Measurements from ENCODE around the gene PPP4C. TPM values are rescaled to one million over a fixed set of nuclear protein-coding genes. Genes with fewer than 3 reads are reported as not detected.

PPP4C gene
- total RNA-seq, 1 experiment from 2014 or later: 96.7 TPM

GRCh38 chr16:30046588-30046987 is 29.2 kb upstream of the PPP4C start:
- no peaks in the 10 kb centered on the region for H3K36me3 ChIP-seq
- no peaks in the 10 kb centered on the region for H3K9me3 ChIP-seq (replicated peaks)
- H3K4me1 ChIP-seq: no peaks in the 10 kb centered on the region
- H3K4me3 ChIP-seq: no peak overlapping the region
- H3K27me3 ChIP-seq: no peaks in the 10 kb centered on the region; the same call in none of the 2 replicates
- no peak overlapping the region for H3K27ac ChIP-seq
- DNase-seq: no peak

- no peaks in the 10 kb centered on the region for H3K36me3 ChIP-seq
Observed at GRCh38 chr16:30049871-30050270, 25.9 kb upstream of the PPP4C start.

GRCh38 chr16:30051518-30051917 is 24.3 kb upstream of the PPP4C start:
- no peak overlapping the region for H3K27ac ChIP-seq
- H3K36me3 ChIP-seq: no peaks in the 10 kb centered on the region
- no peaks in the 10 kb centered on the region for H3K4me1 ChIP-seq
- no peaks in the 10 kb centered on the region for H3K9me3 ChIP-seq (replicated peaks)
- no peak for DNase-seq
- H3K4me3 ChIP-seq: no peak overlapping the region
- no peaks in the 10 kb centered on the region for H3K27me3 ChIP-seq

More at GRCh38 chr16:30049871-30050270, 25.9 kb upstream of the PPP4C start:
- H3K27ac ChIP-seq: no peak overlapping the region
- H3K9me3 ChIP-seq (replicated peaks): no peaks in the 10 kb centered on the region
- DNase-seq: no peak
- H3K27me3 ChIP-seq: no peaks in the 10 kb centered on the region
- H3K4me1 ChIP-seq: no peaks in the 10 kb centered on the region
- no peak overlapping the region for H3K4me3 ChIP-seq

- Histone ChIP-seq H3K4me3 (peak overlapping the region; percentile 77), H3K4me1 (no peaks in the 10 kb centered on the region), H3K27ac (peak overlapping the region; percentile 56), H3K36me3 (no peaks in the 10 kb centered on the region), H3K9me3 (replicated peaks) (no peaks in the 10 kb centered on the region), H3K27me3 (no peaks in the 10 kb centered on the region)
- DNase-seq: peak; percentile 91 to 92
Observed at GRCh38 chr16:30052671-30053372, 23.0 kb upstream of the PPP4C start.

- Histone ChIP-seq H3K4me3 (peak overlapping the region; percentile 77), H3K36me3 (no peaks in the 10 kb centered on the region)
Observed at GRCh38 chr16:30053376-30054015, 22.3 kb upstream of the PPP4C start.

GRCh38 chr16:30054451-30054850 is 21.3 kb upstream of the PPP4C start:
- no peak overlapping the region for H3K4me3 ChIP-seq

More at GRCh38 chr16:30053376-30054015, 22.3 kb upstream of the PPP4C start:
- Histone ChIP-seq H3K27me3 (no peaks in the 10 kb centered on the region), H3K27ac (no peak overlapping the region; the same call in 1 of the 2 replicates), H3K9me3 (replicated peaks) (no peaks in the 10 kb centered on the region), H3K4me1 (no peaks in the 10 kb centered on the region)
- peak; percentile 37 to 50 for DNase-seq

GRCh38 chr16:30054959-30055553 is 20.7 kb upstream of the PPP4C start:
- no peaks in the 10 kb centered on the region for H3K36me3 ChIP-seq
- H3K27me3 ChIP-seq: no peaks in the 10 kb centered on the region
- H3K4me1 ChIP-seq: no peaks in the 10 kb centered on the region
- H3K4me3 ChIP-seq: no peak overlapping the region
- H3K27ac ChIP-seq: no peak overlapping the region
- H3K9me3 ChIP-seq (replicated peaks): no peaks in the 10 kb centered on the region
- DNase-seq: no peak

More at GRCh38 chr16:30054451-30054850, 21.3 kb upstream of the PPP4C start:
- Histone ChIP-seq H3K4me1 (no peaks in the 10 kb centered on the region), H3K9me3 (replicated peaks) (no peaks in the 10 kb centered on the region), H3K27ac (no peak overlapping the region), H3K27me3 (no peaks in the 10 kb centered on the region), H3K36me3 (no peaks in the 10 kb centered on the region)
- no peak for DNase-seq

- no peak for DNase-seq
- Histone ChIP-seq H3K36me3 (no peaks in the 10 kb centered on the region), H3K4me1 (peaks cover 25% of the 10 kb centered on the region), H3K4me3 (no peak overlapping the region), H3K9me3 (replicated peaks) (no peaks in the 10 kb centered on the region), H3K27ac (peak overlapping the region; percentile 14; the same call in 1 of the 2 replicates), H3K27me3 (no peaks in the 10 kb centered on the region)
Observed at GRCh38 chr16:30060346-30060745, 15.4 kb upstream of the PPP4C start.

GRCh38 chr16:30060836-30061554 is 14.8 kb upstream of the PPP4C start:
- H3K36me3 ChIP-seq: no peaks in the 10 kb centered on the region
- H3K4me3 ChIP-seq: no peak overlapping the region
- H3K27ac ChIP-seq: peak overlapping the region; percentile 14; the same call in 1 of the 2 replicates
- H3K9me3 ChIP-seq (replicated peaks): no peaks in the 10 kb centered on the region
- peak; percentile 71 to 86 for DNase-seq
- H3K4me1 ChIP-seq: peaks cover 25% of the 10 kb centered on the region
- no peaks in the 10 kb centered on the region for H3K27me3 ChIP-seq

GRCh38 chr16:30063278-30063892 is 12.4 kb upstream of the PPP4C start:
- Histone ChIP-seq H3K27me3 (no peaks in the 10 kb centered on the region), H3K9me3 (replicated peaks) (no peaks in the 10 kb centered on the region), H3K27ac (peak overlapping the region; percentile 86), H3K4me1 (peaks cover 25% of the 10 kb centered on the region), H3K4me3 (peak overlapping the region; percentile 83), H3K36me3 (peaks cover 18% of the 10 kb centered on the region)
- peak; percentile 32 to 63 for DNase-seq

GRCh38 chr16:30063893-30064728 is 11.7 kb upstream of the PPP4C start:
- no peaks in the 10 kb centered on the region for H3K27me3 ChIP-seq
- no peaks in the 10 kb centered on the region for H3K9me3 ChIP-seq (replicated peaks)
- H3K4me1 ChIP-seq: peaks cover 25% of the 10 kb centered on the region
- peak overlapping the region; percentile 86 for H3K27ac ChIP-seq
- peaks cover 26% of the 10 kb centered on the region for H3K36me3 ChIP-seq
- DNase-seq: peak; percentile 61 to 65
- H3K4me3 ChIP-seq: peak overlapping the region; percentile 83

GRCh38 chr16:30064729-30065101 is 11.1 kb upstream of the PPP4C start:
- no peaks in the 10 kb centered on the region for H3K27me3 ChIP-seq
- H3K4me3 ChIP-seq: peak overlapping the region; percentile 83
- H3K4me1 ChIP-seq: peaks cover 25% of the 10 kb centered on the region
- H3K36me3 ChIP-seq: peaks cover 32% of the 10 kb centered on the region
- DNase-seq: no peak
- peak overlapping the region; percentile 86 for H3K27ac ChIP-seq
- H3K9me3 ChIP-seq (replicated peaks): no peaks in the 10 kb centered on the region

- Histone ChIP-seq H3K36me3 (peaks cover 38% of the 10 kb centered on the region), H3K4me3 (peak within 1 kb of the TSS; percentile 83), H3K27me3 (no peaks in the 10 kb centered on the region), H3K27ac (peak within 1 kb of the TSS; percentile 86), H3K4me1 (peaks cover 25% of the 10 kb centered on the region), H3K9me3 (replicated peaks) (no peaks in the 10 kb centered on the region)
- peak; percentile 96 for DNase-seq
Observed at GRCh38 chr16:30065102-30065942, 10.5 kb upstream of the PPP4C start, which contains the start of gene ALDOA. TSS of gene ALDOA (plus strand) at chr16:30065760. CDS start at chr16:30066898, 1,138 bp downstream.

All from SJCRH30 (cell line).